Astrocyte (in vitro differentiated cells and primary cell): ENCODE measurements around the gene GNB1L. TPM values are rescaled to one million over a fixed set of nuclear protein-coding genes. Genes with fewer than 3 reads are reported as not detected.

Source experiments
- DNase-seq: peaks from one replicate; pipeline ENCODE4 v3.0.0-alpha.2; 2010; ENCODE audit warnings: low read depth
- FAIRE-seq: peaks from 2 replicates; lab custom pipeline; 2011; peaks lifted over from hg19 to GRCh38; lab: Jason Lieb, UNC
- H2AFZ ChIP-seq: 2 replicates; pipeline ENCODE4 v1.6.0; 2012; ENCODE audit warnings: low read depth, low read length, inconsistent platforms
- H3K27ac ChIP-seq: 2 replicates; pipeline ENCODE4 v1.5.1; 2011; ENCODE audit warnings: low read depth, low read length, inconsistent platforms
- H3K27me3 ChIP-seq: 2 replicates; pipeline ENCODE4 v1.6.0; 2011; ENCODE audit warnings: low read length, inconsistent platforms; ENCODE audit not compliant: insufficient read depth
- H3K36me3 ChIP-seq: 2 replicates; pipeline ENCODE4 v1.5.1; 2011; ENCODE audit warnings: low read length, inconsistent platforms; ENCODE audit not compliant: insufficient read depth
- H3K4me1 ChIP-seq: 2 replicates; pipeline ENCODE4 v1.5.1; 2011; ENCODE audit warnings: low read length, inconsistent platforms; ENCODE audit not compliant: insufficient read depth
- H3K4me2 ChIP-seq: 2 replicates; pipeline ENCODE4 v1.6.0; 2012; ENCODE audit warnings: low read length, inconsistent platforms
- H3K4me3 ChIP-seq: 2 replicates; pipeline ENCODE4 v1.5.1; 2011; ENCODE audit warnings: low read depth, mild to moderate bottlenecking, low read length, inconsistent platforms; ENCODE audit not compliant: insufficient read depth
- H3K79me2 ChIP-seq: 2 replicates; pipeline ENCODE4 v1.6.0; 2012; ENCODE audit warnings: mild to moderate bottlenecking, low read length, inconsistent platforms; ENCODE audit not compliant: insufficient read depth
- H3K9ac ChIP-seq: 2 replicates; pipeline ENCODE4 v1.6.0; 2012; ENCODE audit warnings: mild to moderate bottlenecking, low read length, inconsistent platforms
- H3K9me3 ChIP-seq: 2 replicates; pipeline ENCODE4 v1.5.1; 2012; ENCODE audit warnings: low read depth, mild to moderate bottlenecking, low read length, inconsistent platforms; ENCODE audit not compliant: insufficient read depth
- H4K20me1 ChIP-seq: 2 replicates; pipeline ENCODE4 v1.6.0; 2012; ENCODE audit warnings: low read length, inconsistent platforms; ENCODE audit not compliant: insufficient read depth
- H3K27ac Mint-ChIP-seq: one replicate; pipeline ENCODE4 v1.8.0; 2021; ENCODE audit warnings: mild to moderate bottlenecking, mixed read lengths; ENCODE audit not compliant: unreplicated experiment
- H3K27me3 Mint-ChIP-seq: one replicate; pipeline ENCODE4 v1.8.0; 2021; ENCODE audit warnings: low read depth, mixed read lengths; ENCODE audit not compliant: unreplicated experiment
- H3K36me3 Mint-ChIP-seq: one replicate; pipeline ENCODE4 v1.8.0; 2021; ENCODE audit warnings: low read depth, mixed read lengths; ENCODE audit not compliant: unreplicated experiment
- H3K4me1 Mint-ChIP-seq: one replicate; pipeline ENCODE4 v1.8.0; 2021; ENCODE audit warnings: low read depth, mixed read lengths; ENCODE audit not compliant: unreplicated experiment
- H3K4me3 Mint-ChIP-seq: one replicate; pipeline ENCODE4 v1.8.0; 2021; ENCODE audit warnings: mild to moderate bottlenecking, moderate library complexity, mixed read lengths; ENCODE audit not compliant: unreplicated experiment
- H3K9me3 Mint-ChIP-seq: one replicate; pipeline ENCODE4 v1.8.0; 2021; ENCODE audit warnings: mild to moderate bottlenecking, mixed read lengths; ENCODE audit not compliant: unreplicated experiment
- CTCF ChIP-seq: IDR thresholded peaks from 2 replicates; pipeline ENCODE4 v1.5.1; 2011; ENCODE audit warnings: low read depth, mild to moderate bottlenecking, inconsistent platforms, low read length, moderate library complexity; ENCODE audit not compliant: insufficient read depth
- EZH2 ChIP-seq: IDR thresholded peaks from 2 replicates; pipeline ENCODE4 v1.6.1; 2012; ENCODE audit warnings: mild to moderate bottlenecking, low read length, inconsistent platforms; ENCODE audit not compliant: insufficient read depth
- total RNA-seq: library from RNA; stranded (reverse); gene quantifications from 2 replicates; pipeline ENCODE4 v1.2.1, GENCODE V29; 2021

Gene GNB1L
- total RNA-seq, 1 donor from 2014 or later: 14.3 TPM

GRCh38 chr22:19879643-19879991 lies 24.9 kb upstream of the GNB1L start:
- no peaks in the 10 kb centered on the region for H3K36me3 Mint-ChIP-seq
- peaks cover 9% of the 10 kb centered on the region for H3K79me2 ChIP-seq
- H2AFZ ChIP-seq: no peak overlapping the region
- H3K27me3 ChIP-seq: no peaks in the 10 kb centered on the region
- peaks cover 68% of the 10 kb centered on the region for H3K4me1 ChIP-seq
- DNase-seq: no peak
- H3K4me3 ChIP-seq: no peak overlapping the region
- peak overlapping the region; percentile 100 for H3K27ac Mint-ChIP-seq
- no peak overlapping the region for H3K4me3 Mint-ChIP-seq
- H3K36me3 ChIP-seq: no peaks in the 10 kb centered on the region
- H3K9me3 ChIP-seq: no peaks in the 10 kb centered on the region
- H3K4me1 Mint-ChIP-seq: peaks cover 34% of the 10 kb centered on the region
- no peak for FAIRE-seq
- no peak for TF ChIP-seq CTCF
- TF ChIP-seq EZH2: no peak
- H3K4me2 ChIP-seq: peak overlapping the region; percentile 82
- no peaks in the 10 kb centered on the region for H3K27me3 Mint-ChIP-seq
- H4K20me1 ChIP-seq: no peaks in the 10 kb centered on the region
- H3K9ac ChIP-seq: no peak overlapping the region
- no peaks in the 10 kb centered on the region for H3K9me3 Mint-ChIP-seq
- H3K27ac ChIP-seq: peak overlapping the region; percentile 14

- Histone ChIP-seq H3K9me3 (no peaks in the 10 kb centered on the region), H3K4me1 (peaks cover 72% of the 10 kb centered on the region), H3K4me2 (peak overlapping the region; percentile 10), H4K20me1 (no peaks in the 10 kb centered on the region), H3K36me3 (no peaks in the 10 kb centered on the region), H2AFZ (no peak overlapping the region), H3K79me2 (peaks cover 9% of the 10 kb centered on the region), H3K4me3 (no peak overlapping the region), H3K27me3 (no peaks in the 10 kb centered on the region), H3K27ac (no peak overlapping the region), H3K9ac (no peak overlapping the region)
- Mint-ChIP-seq H3K9me3 (no peaks in the 10 kb centered on the region), H3K36me3 (no peaks in the 10 kb centered on the region), H3K4me1 (peaks cover 34% of the 10 kb centered on the region), H3K27ac (peak overlapping the region; percentile 41), H3K4me3 (no peak overlapping the region), H3K27me3 (no peaks in the 10 kb centered on the region)
- TF ChIP-seq CTCF: no peak
- no peak for TF ChIP-seq EZH2
- FAIRE-seq (no peak), DNase-seq (no peak)
These were observed 24.5 kb upstream of the GNB1L start for GRCh38 chr22:19879246-19879570.

- FAIRE-seq (no peak), DNase-seq (no peak)
These were observed 24.0 kb upstream of the GNB1L start for GRCh38 chr22:19878461-19879245.

More at GRCh38 chr22:19878461-19879245, 24.0 kb upstream of the GNB1L start:
- Mint-ChIP-seq H3K4me3 (no peak overlapping the region), H3K27ac (peak overlapping the region; percentile 41), H3K4me1 (peaks cover 34% of the 10 kb centered on the region), H3K27me3 (no peaks in the 10 kb centered on the region), H3K36me3 (no peaks in the 10 kb centered on the region), H3K9me3 (no peaks in the 10 kb centered on the region)
- Histone ChIP-seq H3K27ac (no peak overlapping the region), H2AFZ (no peak overlapping the region), H3K9me3 (no peaks in the 10 kb centered on the region), H3K4me3 (no peak overlapping the region), H3K36me3 (no peaks in the 10 kb centered on the region), H3K27me3 (no peaks in the 10 kb centered on the region), H3K9ac (no peak overlapping the region), H3K4me2 (peak overlapping the region; percentile 15), H3K79me2 (peaks cover 9% of the 10 kb centered on the region), H4K20me1 (no peaks in the 10 kb centered on the region), H3K4me1 (peaks cover 73% of the 10 kb centered on the region)
- TF ChIP-seq EZH2 (no peak), CTCF (no peak)
